NCI-H510A (cell line): ENCODE measurements around the gene AGAP1.

Source experiments
- DNase-seq: peaks from one replicate; lab custom pipeline; 2025; lab: John Stamatoyannopoulos, UW

The AGAP1 gene

GRCh38 chr2:235609321-235609720, 115.5 kb downstream of the AGAP1 start:
- no peak for DNase-seq

GRCh38 chr2:235609746-235610145, 115.9 kb downstream of the AGAP1 start:
- no peak for DNase-seq

- DNase-seq = no peak
Measured at GRCh38 chr2:235610696-235611257, 116.9 kb downstream of the AGAP1 start.

GRCh38 chr2:235611349-235611748, 117.5 kb downstream of the AGAP1 start:
- peak; percentile 53 for DNase-seq

GRCh38 chr2:235611756-235612155, 117.9 kb downstream of the AGAP1 start:
- no peak for DNase-seq

GRCh38 chr2:235612181-235612950, 118.5 kb downstream of the AGAP1 start:
- no peak for DNase-seq

- no peak for DNase-seq
Measured at GRCh38 chr2:235613649-235614048, 119.8 kb downstream of the AGAP1 start.

GRCh38 chr2:235614176-235614860, 120.5 kb downstream of the AGAP1 start:
- no peak for DNase-seq

GRCh38 chr2:235614900-235615712, 121.3 kb downstream of the AGAP1 start:
- no peak for DNase-seq

GRCh38 chr2:235616885-235617284, 123.0 kb downstream of the AGAP1 start:
- DNase-seq = no peak

- no peak for DNase-seq
Measured at GRCh38 chr2:235618039-235618438, 124.2 kb downstream of the AGAP1 start.

GRCh38 chr2:235619544-235619943, 125.7 kb downstream of the AGAP1 start:
- DNase-seq = no peak

GRCh38 chr2:235621736-235622135, 127.9 kb downstream of the AGAP1 start:
- DNase-seq = no peak

GRCh38 chr2:235623111-235623510, 129.3 kb downstream of the AGAP1 start:
- no peak for DNase-seq

GRCh38 chr2:235623752-235624151, 129.9 kb downstream of the AGAP1 start:
- DNase-seq = no peak

GRCh38 chr2:235626658-235627057, 132.8 kb downstream of the AGAP1 start:
- DNase-seq = no peak

- DNase-seq = no peak
Measured at GRCh38 chr2:235627682-235628081, 133.8 kb downstream of the AGAP1 start.

- no peak for DNase-seq
Measured at GRCh38 chr2:235630718-235631296, 137.0 kb downstream of the AGAP1 start.

GRCh38 chr2:235634435-235635158, 140.8 kb downstream of the AGAP1 start:
- DNase-seq = no peak

GRCh38 chr2:235636546-235636945, 142.7 kb downstream of the AGAP1 start:
- no peak for DNase-seq

GRCh38 chr2:235637896-235638295, 144.1 kb downstream of the AGAP1 start:
- no peak for DNase-seq
